SK-N-MC (cell line): ENCODE measurements around the gene ZNF524.

Experiments used
- DNase-seq: peaks from one replicate; pipeline ENCODE4 v3.0.0-alpha.2; 2011; ENCODE audit warnings: low read depth, low spot score
- H3K27ac ChIP-seq: fragments of 200-600 bp; sonication (generic); 2 replicates; pipeline ENCODE4 v1.5.1; 2016; ENCODE audit warnings: mixed run types
- H3K36me3 ChIP-seq: fragments of 200-600 bp; sonication (generic); 2 replicates; pipeline ENCODE4 v1.6.1; 2017; ENCODE audit warnings: antibody characterized with exemption, low read length, mixed read lengths; ENCODE audit not compliant: insufficient read depth
- H3K4me3 ChIP-seq: fragments of 200-600 bp; sonication (generic); 2 replicates; pipeline ENCODE4 v1.5.1; 2016
- H3K9ac ChIP-seq: fragments of 200-600 bp; sonication (generic); 2 replicates; pipeline ENCODE4 v1.8.0; 2017; ENCODE audit warnings: mixed run types, mixed read lengths; ENCODE audit not compliant: insufficient read length
- H3K9me3 ChIP-seq: fragments of 200-600 bp; sonication (generic); 2 replicates; pipeline ENCODE4 v1.6.1; 2017; ENCODE audit warnings: low read depth, mild to moderate bottlenecking, antibody characterized with exemption, low read length, moderate library complexity, mixed read lengths
- EZH2 ChIP-seq: fragments of 200-600 bp; sonication (generic); IDR thresholded peaks from one replicate; pipeline ENCODE4 v1.6.1; 2017; ENCODE audit warnings: antibody characterized with exemption
- FOXP2 ChIP-seq: optimal IDR thresholded peaks from 2 replicates; pipeline ENCODE3; 2011; ENCODE audit warnings: mild to moderate bottlenecking, moderate library complexity; ENCODE audit not compliant: insufficient read depth; ENCODE audit errors: extremely low read length, control extremely low read depth
- POLR2AphosphoS5 ChIP-seq: IDR thresholded peaks from 2 replicates; pipeline ENCODE4 v1.6.1; 2012; ENCODE audit warnings: mild to moderate bottlenecking, low read depth, low read length, borderline replicate concordance

The ZNF524 gene

GRCh38 chr19:55626350-55626749 lies 26.3 kb downstream of the ZNF524 start:
- H3K36me3 ChIP-seq = no peaks in the 10 kb centered on the region
- no peaks in the 10 kb centered on the region for H3K9me3 ChIP-seq
- H3K4me3 ChIP-seq = no peak overlapping the region
- TF ChIP-seq POLR2AphosphoS5 (no peak), EZH2 (no peak), FOXP2 (no peak)
- H3K9ac ChIP-seq = no peak overlapping the region
- no peak overlapping the region for H3K27ac ChIP-seq
- DNase-seq = no peak

DNA sequence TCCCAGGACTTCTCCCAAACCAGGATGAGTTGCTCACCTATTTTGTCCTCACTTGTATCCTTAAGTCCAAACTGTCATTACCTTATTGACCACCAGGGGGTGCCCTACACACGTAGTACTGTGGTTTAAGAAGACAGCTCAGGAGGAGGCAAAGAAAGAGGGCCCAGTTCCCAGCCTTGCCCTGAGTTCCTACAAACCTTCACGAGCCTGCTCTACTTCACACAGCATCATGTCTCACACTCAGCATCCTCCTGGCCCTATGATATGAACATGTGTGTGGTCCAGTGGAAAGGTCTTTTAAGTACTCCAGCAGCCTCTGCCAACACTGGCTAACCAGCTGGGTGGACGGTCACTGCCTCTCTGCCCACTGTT lies 32.4 kb downstream of the ZNF524 start:
- Histone ChIP-seq H3K9me3 (no peaks in the 10 kb centered on the region), H3K27ac (no peak overlapping the region), H3K4me3 (no peak overlapping the region), H3K9ac (no peak overlapping the region), H3K36me3 (no peaks in the 10 kb centered on the region)
- TF ChIP-seq POLR2AphosphoS5 (no peak), EZH2 (no peak), FOXP2 (no peak)
- DNase-seq = peak; percentile 98

- no peaks in the 10 kb centered on the region for H3K9me3 ChIP-seq
- H3K9ac ChIP-seq = no peak overlapping the region
- no peak for DNase-seq
- H3K36me3 ChIP-seq = no peaks in the 10 kb centered on the region
- no peak overlapping the region for H3K27ac ChIP-seq
- TF ChIP-seq POLR2AphosphoS5 = no peak
- no peak for TF ChIP-seq FOXP2
- TF ChIP-seq EZH2 = no peak
- H3K4me3 ChIP-seq = peak overlapping the region; percentile 94; the same call in 1 of the 2 replicates
Observed at GRCh38 chr19:55633861-55634260, 33.8 kb downstream of the ZNF524 start.

DNA sequence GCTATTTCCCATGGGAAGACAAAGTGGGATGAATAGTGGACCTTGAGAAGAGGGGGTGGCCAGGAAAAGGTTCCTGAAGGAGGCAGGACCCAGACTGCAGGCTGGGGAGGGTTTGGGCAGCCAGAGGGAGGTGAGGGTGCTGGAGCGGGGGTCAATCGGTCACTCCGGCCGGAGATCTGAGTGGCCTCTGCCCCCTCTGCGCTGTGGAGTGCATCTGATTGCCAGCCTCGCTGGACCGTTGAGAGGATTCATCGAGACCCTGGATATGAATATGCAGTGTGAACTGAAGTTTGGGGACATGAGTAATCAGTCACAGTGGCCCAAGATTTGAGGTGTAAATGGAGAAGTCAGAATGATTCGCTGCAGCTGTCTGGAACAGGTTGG lies 35.2 kb downstream of the ZNF524 start:
- peak overlapping the region; percentile 94 for H3K4me3 ChIP-seq
- DNase-seq = no peak
- no peaks in the 10 kb centered on the region for H3K36me3 ChIP-seq
- H3K27ac ChIP-seq = peak overlapping the region; percentile 70; the same call in 1 of the 2 replicates
- H3K9me3 ChIP-seq = no peaks in the 10 kb centered on the region
- TF ChIP-seq POLR2AphosphoS5 (no peak), EZH2 (no peak), FOXP2 (no peak)
- H3K9ac ChIP-seq = peak overlapping the region; percentile 98

- Histone ChIP-seq H3K36me3 (no peaks in the 10 kb centered on the region), H3K4me3 (peak overlapping the region; percentile 94), H3K9me3 (no peaks in the 10 kb centered on the region), H3K27ac (no peak overlapping the region), H3K9ac (peak overlapping the region; percentile 98)
- no peak for DNase-seq
- no peak for TF ChIP-seq POLR2AphosphoS5
- TF ChIP-seq EZH2 = no peak
- TF ChIP-seq FOXP2 = no peak
Observed at GRCh38 chr19:55635856-55636440, 35.9 kb downstream of the ZNF524 start.

DNA sequence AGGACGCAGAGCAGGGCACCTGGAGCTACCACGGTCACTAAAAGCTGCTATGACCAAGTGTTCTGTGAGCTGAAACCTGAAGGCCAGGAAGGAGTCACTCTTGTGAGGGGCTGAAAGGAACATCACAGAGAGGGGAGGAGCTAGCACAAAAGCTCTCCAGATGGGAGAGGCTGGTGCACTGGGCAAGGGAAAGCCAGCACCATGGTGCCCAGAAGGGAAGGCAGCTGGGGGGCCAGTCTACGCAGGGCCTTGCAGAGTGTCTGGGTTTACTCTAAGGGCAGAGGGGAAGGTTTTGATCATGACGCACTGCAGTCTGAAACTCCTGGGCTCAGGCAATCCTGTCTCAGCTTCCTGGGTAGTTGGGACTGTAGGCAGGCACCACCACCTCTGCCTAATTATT lies 36.6 kb downstream of the ZNF524 start:
- no peak overlapping the region for H3K4me3 ChIP-seq
- H3K9ac ChIP-seq = no peak overlapping the region
- no peak overlapping the region for H3K27ac ChIP-seq
- H3K9me3 ChIP-seq = no peaks in the 10 kb centered on the region
- no peak for TF ChIP-seq POLR2AphosphoS5
- no peak for TF ChIP-seq EZH2
- no peak for TF ChIP-seq FOXP2
- no peaks in the 10 kb centered on the region for H3K36me3 ChIP-seq
- no peak for DNase-seq

GRCh38 chr19:55637534-55637933 lies 37.4 kb downstream of the ZNF524 start:
- Histone ChIP-seq H3K9me3 (no peaks in the 10 kb centered on the region), H3K9ac (no peak overlapping the region), H3K4me3 (no peak overlapping the region), H3K36me3 (no peaks in the 10 kb centered on the region), H3K27ac (no peak overlapping the region)
- no peak for DNase-seq
- no peak for TF ChIP-seq FOXP2
- TF ChIP-seq POLR2AphosphoS5 = no peak
- no peak for TF ChIP-seq EZH2

- Histone ChIP-seq H3K4me3 (no peak overlapping the region), H3K36me3 (no peaks in the 10 kb centered on the region), H3K9me3 (no peaks in the 10 kb centered on the region), H3K27ac (peak overlapping the region; percentile 71), H3K9ac (no peak overlapping the region)
- TF ChIP-seq FOXP2 (no peak), POLR2AphosphoS5 (no peak; the same call in 1 of the 2 replicates), EZH2 (no peak)
- no peak for DNase-seq
Observed at GRCh38 chr19:55638864-55639359, 38.8 kb downstream of the ZNF524 start.

GRCh38 chr19:55640043-55640576 lies 40.0 kb downstream of the ZNF524 start:
- Histone ChIP-seq H3K4me3 (peak overlapping the region; percentile 92), H3K9ac (peak overlapping the region; percentile 87), H3K36me3 (peaks cover 9% of the 10 kb centered on the region), H3K9me3 (no peaks in the 10 kb centered on the region), H3K27ac (peak overlapping the region; percentile 92)
- no peak for TF ChIP-seq EZH2
- TF ChIP-seq FOXP2 = no peak
- TF ChIP-seq POLR2AphosphoS5 = no peak
- DNase-seq = no peak
